GM23338 (cell line): ENCODE results near the gene TNS1.

Experiments used
- CREB1 ChIP-seq: fragments of 250-450 bp; sonication (Bioruptor Pico); IDR thresholded peaks from 2 replicates; pipeline ENCODE4 v1.5.0; 2020; ENCODE audit warnings: low read depth, mild to moderate bottlenecking, moderate library complexity
- CTCF ChIP-seq, 2 experiments: fragments of 200-600 bp in 1 of 2; sonication (generic) in 1 of 2; conservative IDR thresholded peaks; 2 replicates each; pipeline versions ENCODE4 v1.5.1 to v1.6.1; 2016 to 2017; ENCODE audit warnings: antibody characterized with exemption in 2 of 2, low read depth in 2 of 2, mild to moderate bottlenecking in 2 of 2, moderate library complexity in 1 of 2
- EZH2 ChIP-seq: fragments of 200-600 bp; sonication (generic); IDR thresholded peaks from one replicate; pipeline ENCODE4 v1.8.0; 2017; ENCODE audit warnings: antibody characterized with exemption, mild to moderate bottlenecking, low read depth; ENCODE audit not compliant: unreplicated experiment
- EZH2phosphoT487 ChIP-seq: fragments of 200-600 bp; sonication (generic); IDR thresholded peaks from one replicate; pipeline ENCODE4 v1.8.1; 2018; ENCODE audit warnings: antibody characterized with exemption; ENCODE audit not compliant: unreplicated experiment
- JUNB ChIP-seq: IDR thresholded peaks from one replicate; pipeline ENCODE4 v1.6.1; 2016; ENCODE audit warnings: antibody characterized with exemption; ENCODE audit not compliant: unreplicated experiment
- POLR2AphosphoS5 ChIP-seq: IDR thresholded peaks from 2 replicates; pipeline ENCODE4 v1.6.1; 2016; ENCODE audit warnings: antibody characterized with exemption, low read depth
- REST ChIP-seq: IDR thresholded peaks from one replicate; pipeline ENCODE4 v1.6.1; 2018; ENCODE audit warnings: antibody characterized with exemption; ENCODE audit not compliant: unreplicated experiment
- STAT1 ChIP-seq: IDR thresholded peaks from one replicate; pipeline ENCODE4 v1.6.1; 2016; ENCODE audit warnings: antibody characterized with exemption; ENCODE audit not compliant: unreplicated experiment
- ZNF331 ChIP-seq: fragments of 250-450 bp; sonication (Bioruptor Pico); IDR thresholded peaks from 2 replicates; pipeline ENCODE4 v1.5.0; 2020; ENCODE audit warnings: low read depth, mild to moderate bottlenecking, moderate library complexity

GRCh38 chr2:217848351-217848957 lies 154.3 kb downstream of the TNS1 start:
- TF ChIP-seq CTCF (conservative IDR thresholded peaks at IDR 0.05; ENCODE audit: low read depth in 2 of 2) (no peak), EZH2phosphoT487 (no peak), POLR2AphosphoS5 (no peak), REST (no peak), EZH2 (no peak), STAT1 (no peak), ZNF331 (no peak), JUNB (no peak), CREB1 (no peak)
